GM15510 (cell line): ENCODE results near the gene SBSN.

Experiments used
- POLR2A ChIP-seq: IDR thresholded peaks from 3 replicates; pipeline ENCODE4 v1.6.1; 2011; ENCODE audit warnings: borderline replicate concordance; ENCODE audit not compliant: insufficient read length; ENCODE audit errors: extremely low read depth

Gene SBSN

DNA sequence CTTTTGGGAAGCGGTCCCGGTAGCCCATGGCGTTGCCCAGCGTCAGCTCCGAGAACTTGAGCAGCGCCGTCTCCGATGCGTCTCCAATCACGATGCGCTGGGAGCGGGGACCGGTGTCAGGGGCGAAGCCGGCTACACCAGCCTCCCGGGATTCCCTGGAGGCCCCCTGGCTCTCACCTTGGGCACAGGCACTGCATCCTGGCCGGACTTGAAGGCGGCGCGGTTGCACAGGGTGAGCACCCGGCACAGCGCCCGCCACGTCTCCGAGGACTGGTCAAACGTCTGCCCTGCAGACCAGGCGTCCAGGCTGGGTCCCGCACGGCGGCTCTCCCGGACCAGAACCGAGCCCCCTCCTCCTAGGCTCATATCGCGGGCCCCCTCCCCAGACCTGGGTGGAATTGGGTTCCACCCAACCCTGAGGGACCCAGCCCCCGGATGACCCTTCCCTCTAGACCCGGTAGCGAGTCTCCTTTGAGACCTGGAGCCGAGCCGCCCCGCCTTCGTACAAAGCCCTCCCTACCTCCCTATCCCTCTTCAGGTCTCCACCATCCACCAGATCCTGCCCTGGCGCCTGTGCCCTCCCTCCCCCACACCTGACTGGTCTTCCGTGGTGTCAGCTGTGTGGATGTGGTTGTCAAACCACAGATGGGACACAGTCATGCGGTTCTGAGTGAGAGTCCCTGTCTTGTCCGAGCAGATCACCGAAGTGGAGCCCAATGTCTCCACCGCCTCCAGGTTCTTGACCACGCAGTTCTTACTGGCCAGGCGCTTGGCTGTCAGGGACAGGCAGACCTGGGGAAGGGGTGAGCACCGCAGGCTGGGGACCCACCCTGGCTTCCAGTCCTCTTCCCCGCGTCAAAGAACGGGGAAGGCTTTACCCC, 30.5 kb upstream of the SBSN start:
- TF ChIP-seq POLR2A = no peak

DNA sequence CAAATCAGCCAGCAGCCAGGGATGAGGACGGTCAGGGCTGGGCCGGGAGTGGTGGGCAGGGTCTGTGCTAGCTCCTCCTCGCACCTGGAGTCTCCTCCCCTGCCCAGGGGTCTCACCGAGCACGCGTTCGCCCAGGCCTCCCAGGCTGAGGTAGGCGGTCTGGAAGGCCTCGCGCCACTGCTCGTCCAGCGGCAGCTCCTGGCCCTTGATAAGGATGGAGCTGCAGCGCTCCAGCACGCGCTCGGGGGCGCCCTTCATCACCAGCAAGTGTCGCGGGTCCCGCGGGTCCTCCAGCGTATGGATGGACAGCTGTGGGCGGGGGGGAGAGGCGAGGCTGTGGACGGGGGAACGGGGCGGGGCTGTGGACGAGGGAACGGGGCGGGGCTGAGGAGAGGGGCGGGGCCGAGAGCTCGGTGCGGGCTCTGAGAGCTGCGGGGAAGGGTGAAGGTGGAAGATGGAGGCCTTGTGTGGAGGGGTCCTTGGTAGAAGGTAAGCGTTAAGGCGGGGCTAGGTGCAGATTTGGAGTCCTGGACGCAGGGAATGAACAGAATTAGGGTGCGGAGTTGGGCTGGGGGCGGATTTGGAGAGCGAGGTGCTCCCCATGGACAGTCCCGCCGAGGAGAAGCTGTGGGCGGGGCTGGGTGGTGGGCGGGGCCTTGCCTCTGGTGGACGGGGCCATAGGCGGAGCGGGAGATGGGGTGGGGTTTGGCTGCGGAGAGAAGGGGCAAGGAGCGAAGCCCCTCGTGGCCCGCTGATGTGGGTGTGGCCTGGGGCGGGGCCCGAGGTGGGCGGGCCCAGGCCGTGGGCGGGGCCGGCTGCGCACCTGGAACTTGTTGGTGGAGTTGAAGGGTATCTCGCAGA, 29.7 kb upstream of the SBSN start:
- no peak for TF ChIP-seq POLR2A

DNA sequence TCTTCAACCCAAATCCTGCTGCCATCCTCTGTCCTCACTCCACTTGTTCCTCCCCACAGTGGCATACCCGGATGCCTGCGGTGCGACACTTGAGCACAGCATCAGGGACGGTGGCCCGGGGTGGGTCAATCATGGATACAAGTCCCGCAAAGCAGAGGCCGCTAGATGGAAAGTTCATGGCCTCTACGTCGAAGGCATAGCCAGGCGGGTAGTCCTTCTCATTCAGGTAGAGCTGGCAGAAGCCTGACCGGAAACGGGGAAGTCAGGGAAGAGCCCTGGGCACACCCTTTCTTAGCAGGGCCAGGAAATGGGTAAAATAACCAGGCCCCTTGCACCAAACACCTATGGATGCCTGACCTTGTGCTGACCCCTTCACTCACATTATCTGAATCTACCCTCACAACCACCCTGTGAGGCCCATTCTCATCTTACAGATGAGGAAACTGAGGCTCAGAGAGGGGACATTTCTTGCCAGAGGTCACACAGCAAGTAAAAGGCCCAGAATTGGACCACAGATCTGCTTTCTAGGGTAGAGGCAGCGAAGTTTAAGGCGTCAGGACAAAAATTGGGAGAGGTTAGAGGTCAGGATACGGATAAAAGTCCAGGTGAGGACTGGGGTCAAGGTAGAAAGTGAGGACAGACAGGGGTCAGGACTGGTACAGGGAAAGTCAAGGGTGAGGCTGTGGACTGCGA, 28.9 kb upstream of the SBSN start:
- TF ChIP-seq POLR2A = no peak

DNA sequence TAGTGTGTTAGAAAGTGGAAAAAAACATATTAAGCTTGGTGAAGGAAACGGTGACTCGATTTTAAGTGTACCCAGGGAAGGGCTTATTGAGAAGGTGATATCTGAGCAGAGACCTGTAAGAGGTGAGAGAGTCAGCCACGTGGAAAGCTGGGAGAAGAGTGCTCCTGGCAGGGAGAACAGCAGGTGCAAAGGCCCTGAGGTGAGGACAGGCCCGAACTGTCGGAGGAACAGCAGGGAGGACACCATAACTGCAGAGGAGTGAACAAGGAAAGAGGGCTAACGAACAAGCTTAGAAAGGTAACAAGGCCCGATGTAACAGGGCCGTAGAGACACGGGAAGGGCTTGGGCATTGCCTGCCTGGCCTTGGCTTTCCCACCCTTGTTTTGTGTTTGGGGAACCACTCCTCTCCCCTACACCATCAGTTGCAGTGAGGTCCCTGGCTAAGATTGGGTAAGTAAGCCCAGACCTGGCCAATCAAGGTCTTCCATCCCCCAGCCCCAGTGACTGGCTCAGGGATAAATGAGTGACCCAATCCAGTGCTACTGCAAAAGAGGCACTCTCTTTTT, 28.0 kb upstream of the SBSN start:
- no peak for TF ChIP-seq POLR2A

DNA sequence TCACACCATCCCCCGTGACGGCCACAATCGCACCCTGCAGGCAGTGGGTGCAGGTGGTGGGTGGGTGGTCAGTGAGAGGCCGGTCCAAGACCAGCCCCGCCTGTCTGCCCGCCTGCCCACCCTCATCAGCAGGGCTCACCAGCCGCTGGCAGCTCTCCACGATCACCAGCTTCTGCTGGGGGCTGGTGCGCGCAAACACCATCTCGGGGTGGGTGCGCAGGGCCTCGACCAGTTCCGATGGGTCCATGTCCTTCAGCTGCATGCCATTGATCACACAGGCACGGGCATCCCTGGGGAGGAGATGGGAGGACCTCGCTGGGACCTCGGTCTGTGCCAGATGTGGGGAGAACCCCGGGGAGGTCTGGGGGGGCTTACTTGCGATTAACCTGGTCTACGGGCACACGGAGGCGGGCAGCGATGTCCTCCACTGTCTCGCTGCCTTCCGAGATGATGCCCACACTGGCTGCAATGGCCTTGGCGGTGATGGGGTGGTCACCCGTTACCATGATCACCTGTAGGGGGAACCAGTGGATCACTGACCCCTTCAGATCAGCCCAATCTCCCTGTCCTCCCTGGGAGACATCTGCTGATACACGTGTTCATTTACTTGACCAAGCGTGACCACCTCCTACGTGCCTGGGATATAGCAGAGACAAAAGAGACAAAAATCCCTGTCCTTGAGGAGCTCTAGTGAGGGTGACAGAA, 27.3 kb upstream of the SBSN start:
- TF ChIP-seq POLR2A = no peak

DNA sequence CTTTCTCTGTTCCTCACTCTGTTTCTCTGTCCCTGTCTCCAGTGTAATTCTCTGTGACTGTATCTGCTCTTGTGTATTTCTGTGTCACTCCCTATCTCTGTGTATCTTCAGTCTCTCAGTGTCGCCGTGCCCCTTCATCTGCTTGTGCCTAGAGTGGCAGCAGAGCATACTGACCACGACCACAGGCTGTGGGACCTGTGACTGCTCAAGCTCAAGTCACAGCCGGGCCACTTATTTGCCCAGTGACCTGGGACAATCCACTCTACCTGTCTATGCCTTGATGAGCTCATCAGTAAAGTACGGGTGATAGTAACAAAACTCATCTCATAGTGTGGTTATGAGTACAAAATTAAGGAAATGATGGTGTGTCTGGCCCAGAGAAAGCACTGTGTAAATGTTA, 26.0 kb upstream of the SBSN start:
- no peak for TF ChIP-seq POLR2A

DNA sequence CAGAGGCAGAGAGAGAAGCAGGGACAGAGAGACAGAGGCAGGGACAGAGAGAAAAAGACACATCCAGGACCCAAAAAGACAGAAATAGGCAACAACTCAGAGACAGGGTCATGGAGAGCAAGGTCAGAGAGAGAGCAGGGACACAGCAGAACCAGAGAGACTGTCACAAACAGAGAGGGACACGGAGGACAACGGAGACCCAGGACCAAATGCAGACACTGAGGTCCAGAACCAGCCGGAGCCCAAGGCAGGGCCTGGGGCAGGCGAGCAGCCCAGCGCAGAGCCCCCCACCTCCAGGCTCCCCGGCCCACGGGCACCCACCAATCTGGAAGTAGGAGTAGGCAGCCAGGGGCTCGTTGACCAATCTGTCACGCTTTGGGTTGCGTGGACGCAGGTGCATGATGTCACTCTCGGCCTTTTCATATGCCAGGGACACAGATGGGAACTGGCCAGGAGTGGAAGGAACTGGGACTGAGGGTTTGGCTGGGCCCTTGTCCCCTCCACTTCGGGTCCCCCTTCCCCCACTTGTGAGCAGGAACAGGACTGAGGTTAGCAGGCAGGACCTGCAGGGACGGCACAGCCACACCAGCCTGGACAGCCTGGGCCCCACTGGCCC, 25.4 kb upstream of the SBSN start:
- no peak for TF ChIP-seq POLR2A

DNA sequence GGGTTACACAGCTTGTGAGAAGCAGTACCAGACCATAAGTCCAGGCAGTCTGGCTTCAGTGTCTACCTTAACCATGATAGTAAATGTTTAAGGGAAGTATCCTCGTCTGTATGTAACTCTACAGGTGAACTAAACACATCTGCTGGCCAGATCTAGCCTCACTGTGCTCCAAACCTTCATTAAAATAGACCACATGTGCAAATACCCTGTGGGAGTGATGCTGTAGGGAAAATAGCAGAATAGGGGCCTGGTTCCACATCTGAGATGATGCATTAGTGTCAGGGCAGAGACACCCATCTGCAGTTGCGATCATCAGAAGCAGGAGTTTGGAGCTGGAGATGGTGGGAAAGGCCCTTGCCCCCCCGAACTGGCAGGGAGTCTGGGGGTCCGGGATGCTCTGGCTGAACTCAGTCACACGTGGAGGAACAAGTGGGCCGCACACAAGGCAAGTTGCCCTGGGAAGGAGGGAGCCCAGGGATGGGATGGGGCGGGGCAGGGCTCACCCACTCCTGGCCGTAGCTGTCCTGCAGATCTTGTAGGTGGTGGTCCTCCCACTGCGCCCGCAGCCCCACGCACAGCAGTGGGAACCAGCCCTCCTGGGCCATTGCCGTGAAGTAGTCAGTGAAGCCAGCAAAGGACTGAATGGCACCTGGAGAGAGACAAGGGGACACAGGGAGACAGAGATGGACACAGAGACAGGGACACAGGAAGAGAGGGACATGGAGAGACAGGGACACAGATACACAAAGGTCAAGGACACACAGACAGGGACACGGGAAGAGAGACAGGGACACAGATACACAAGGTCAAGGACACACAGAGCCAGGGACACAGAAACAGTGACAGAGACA, 24.6 kb upstream of the SBSN start:
- no peak for TF ChIP-seq POLR2A

DNA sequence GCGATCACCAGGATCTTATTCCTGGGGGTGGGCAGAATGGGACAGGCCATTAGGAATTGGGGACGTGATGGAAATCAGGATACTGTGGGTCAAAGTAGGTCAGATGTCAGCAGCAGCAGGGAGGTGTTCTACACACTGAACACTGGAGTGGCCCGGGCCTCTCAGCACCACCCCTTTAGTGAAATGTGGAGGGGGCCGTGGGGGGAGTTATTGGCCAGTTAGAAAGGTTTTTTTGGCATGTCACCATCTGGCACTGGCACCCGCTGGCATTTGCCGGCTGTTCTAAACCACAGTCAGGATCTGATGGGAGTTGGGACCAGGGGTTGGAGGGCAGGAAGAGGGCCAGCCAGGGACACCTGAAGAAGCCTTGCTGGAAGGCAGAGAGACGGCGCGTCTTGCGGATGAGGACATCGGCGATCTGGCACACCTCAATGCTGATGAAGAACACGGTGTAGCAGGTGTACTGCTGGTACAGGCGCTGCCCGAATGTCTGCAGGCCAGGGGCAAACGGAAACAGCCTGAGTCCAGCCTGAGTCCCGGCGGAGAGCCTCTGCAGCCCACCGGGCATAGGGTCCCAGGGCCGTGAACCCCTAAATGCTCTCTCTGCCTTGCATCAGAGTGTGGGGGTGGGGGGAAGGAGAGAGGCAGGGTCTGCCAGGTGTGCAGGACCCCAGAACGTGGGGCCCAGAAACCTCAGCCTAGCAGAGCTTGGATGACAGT, 23.1 kb upstream of the SBSN start:
- no peak for TF ChIP-seq POLR2A

DNA sequence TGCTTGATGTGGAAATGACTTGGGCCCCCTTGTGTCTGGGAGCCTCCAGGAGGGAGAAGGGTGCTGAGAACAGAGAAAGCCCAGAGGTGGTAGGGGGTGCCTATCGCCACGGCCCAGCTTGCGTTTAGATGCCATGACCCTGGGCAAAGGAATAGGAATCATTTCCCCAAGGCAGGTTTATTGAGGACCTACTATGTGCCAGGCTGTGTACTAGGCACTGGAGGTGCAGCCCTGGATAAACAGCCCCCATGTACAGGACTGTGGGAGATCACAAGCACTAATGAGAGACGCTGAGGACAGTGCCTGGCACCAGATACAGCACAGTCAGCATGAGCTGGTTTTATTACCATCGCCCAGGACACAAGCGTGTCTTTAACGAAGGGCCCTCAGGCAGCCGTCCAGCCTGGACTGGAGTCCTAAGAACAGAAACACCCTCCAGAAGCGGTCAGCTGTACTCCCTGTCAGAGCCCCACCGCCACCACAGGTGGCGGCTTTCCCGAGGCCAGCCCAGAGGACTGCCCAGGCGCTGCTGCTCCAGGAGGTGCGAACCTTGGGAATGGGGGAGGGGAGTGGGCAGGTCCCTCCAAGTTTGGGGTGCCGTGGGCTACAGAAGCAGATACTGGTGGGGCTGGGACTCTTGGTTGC, 21.9 kb upstream of the SBSN start:
- TF ChIP-seq POLR2A = no peak

DNA sequence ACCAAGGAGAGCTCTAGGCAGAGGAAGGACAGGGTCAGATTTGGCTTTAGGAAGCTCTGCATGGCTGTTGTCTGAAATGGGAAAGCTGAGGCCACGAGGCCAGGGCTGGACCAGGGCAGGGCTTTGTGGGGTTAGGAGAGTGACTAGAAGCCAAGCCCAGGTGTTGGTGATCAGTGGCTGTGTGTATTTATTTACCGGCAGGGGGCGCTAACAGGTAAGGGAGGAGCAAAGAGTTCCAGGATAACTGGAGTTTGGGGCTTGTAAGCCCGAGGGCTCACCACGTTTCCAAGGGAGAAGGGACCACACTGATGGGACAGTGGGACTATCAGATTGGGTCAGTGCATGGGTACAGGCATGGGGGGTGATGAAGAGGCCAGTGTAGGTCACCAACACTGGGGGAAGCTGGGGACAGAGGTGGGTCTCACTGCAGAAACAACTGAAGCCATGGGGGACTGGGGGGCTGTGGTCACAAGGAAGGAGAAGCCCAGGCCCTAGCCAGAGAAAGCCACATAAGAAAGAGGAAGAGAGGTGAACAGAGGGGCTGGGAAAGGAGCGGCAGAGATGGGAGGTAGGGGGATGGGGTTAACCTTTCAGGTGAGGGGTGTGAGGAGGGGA, 21.2 kb upstream of the SBSN start:
- no peak for TF ChIP-seq POLR2A
